ENCODE measurements around the gene DTD1.
"Not testable (repeated sequence)": the region's sequence is repeated elsewhere in the genome, so short reads cannot be mapped to it uniquely, and the experiment has no call there.

Gene DTD1

GRCh38 chr20:18747090-18747489 is 159.2 kb downstream of the DTD1 start:
- no peak for DNase-seq

- DNase-seq, result no peak
These were observed 161.1 kb downstream of the DTD1 start for GRCh38 chr20:18748987-18749386.

GRCh38 chr20:18749528-18749927 is 161.7 kb downstream of the DTD1 start:
- no peak for DNase-seq

GRCh38 chr20:18750735-18751134 is 162.9 kb downstream of the DTD1 start:
- no peak for DNase-seq

GRCh38 chr20:18754030-18754652 is 166.3 kb downstream of the DTD1 start:
- no peak for DNase-seq

GRCh38 chr20:18754653-18755045 is 166.8 kb downstream of the DTD1 start:
- no peak for DNase-seq

GRCh38 chr20:18760852-18761251 is 173.0 kb downstream of the DTD1 start:
- DNase-seq, result not testable (repeated sequence)

GRCh38 chr20:18767676-18768075 is 179.8 kb downstream of the DTD1 start:
- DNase-seq, result no peak

GRCh38 chr20:18773566-18773965 is 185.7 kb downstream of the DTD1 start:
- no peak for DNase-seq

- DNase-seq, result no peak
These were observed 186.4 kb downstream of the DTD1 start for GRCh38 chr20:18774207-18774606.

GRCh38 chr20:18775633-18776032 is 187.8 kb downstream of the DTD1 start:
- no peak for DNase-seq

GRCh38 chr20:18778690-18779392 is 191.0 kb downstream of the DTD1 start:
- no peak for DNase-seq

GRCh38 chr20:18780385-18781130 is 192.7 kb downstream of the DTD1 start:
- no peak for DNase-seq

- DNase-seq, result no peak
These were observed 193.7 kb downstream of the DTD1 start for GRCh38 chr20:18781509-18781908.

GRCh38 chr20:18783385-18783959 is 195.6 kb downstream of the DTD1 start:
- no peak for DNase-seq

- not testable (repeated sequence) for DNase-seq
These were observed 199.2 kb downstream of the DTD1 start for GRCh38 chr20:18787046-18787445.

- DNase-seq, result no peak
These were observed 200.2 kb downstream of the DTD1 start for GRCh38 chr20:18788021-18788420.

- no peak for DNase-seq
These were observed 202.9 kb downstream of the DTD1 start for GRCh38 chr20:18790787-18791186.

- DNase-seq, result peak; percentile 42
These were observed 206.0 kb downstream of the DTD1 start for GRCh38 chr20:18793625-18794427.

GRCh38 chr20:18794428-18794787 is 206.6 kb downstream of the DTD1 start:
- no peak for DNase-seq

GRCh38 chr20:18795366-18795765 is 207.5 kb downstream of the DTD1 start:
- no peak for DNase-seq

GRCh38 chr20:18796282-18796833 is 208.5 kb downstream of the DTD1 start:
- DNase-seq, result no peak

- no peak for DNase-seq
These were observed 213.7 kb downstream of the DTD1 start for GRCh38 chr20:18801516-18801915.
